Stimulated activated naive CD8-positive, alpha-beta T cell treated with anti-CD3 and anti-CD28 coated beads, Interleukin-15, amount 100 ng/mL, for 72 hours (primary cell): Measurements from ENCODE around the gene LGSN.

ENCODE experiments used
- ATAC-seq: fragments of 150-1000 bp; cut with Tn5 transposase; 2 replicates; pipeline ENCODE4 v1.10.0; 2021; ENCODE audit warnings: mild to moderate bottlenecking, moderate library complexity
- DNase-seq, 2 donors: peaks; one replicate each; pipeline ENCODE4 v3.0.0; 2021 to 2022
- H3K27ac Mint-ChIP-seq, 2 donors: one replicate each; pipeline ENCODE4 v1.8.0; 2022; ENCODE audit warnings: mild to moderate bottlenecking in 2 of 2, mixed read lengths in 2 of 2, moderate library complexity in 2 of 2
- H3K27me3 Mint-ChIP-seq: one replicate; pipeline ENCODE4 v1.8.0; 2022; ENCODE audit warnings: mixed read lengths
- H3K4me1 Mint-ChIP-seq: one replicate; pipeline ENCODE4 v1.8.0; 2022; ENCODE audit warnings: mild to moderate bottlenecking, mixed read lengths
- H3K4me3 Mint-ChIP-seq, 2 donors: one replicate each; pipeline ENCODE4 v1.8.0; 2022; ENCODE audit warnings: mild to moderate bottlenecking in 2 of 2, mixed read lengths in 2 of 2, moderate library complexity in 1 of 2
- H3K9me3 Mint-ChIP-seq, 2 donors: one replicate each; pipeline ENCODE4 v1.8.0; 2022; ENCODE audit warnings: mixed read lengths in 2 of 2

The LGSN gene

GRCh38 chr6:63322981-63323380 is 3.2 kb upstream of the LGSN start:
- no peak overlapping the region for H3K4me3 Mint-ChIP-seq
- H3K27ac Mint-ChIP-seq: no peak overlapping the region
- DNase-seq: no peak
- no peaks in the 10 kb centered on the region for H3K4me1 Mint-ChIP-seq
- ATAC-seq: no peak
- peaks cover 5 to 32% of the 10 kb centered on the region in 2 donors for H3K9me3 Mint-ChIP-seq
- H3K27me3 Mint-ChIP-seq: no peaks in the 10 kb centered on the region

- ATAC-seq (no peak), DNase-seq (no peak)
- H3K27ac Mint-ChIP-seq: no peak overlapping the region
- no peaks in the 10 kb centered on the region for H3K27me3 Mint-ChIP-seq
- no peak overlapping the region for H3K4me3 Mint-ChIP-seq
- H3K4me1 Mint-ChIP-seq: no peaks in the 10 kb centered on the region
- H3K9me3 Mint-ChIP-seq: peaks cover 0 to 21% of the 10 kb centered on the region in 2 donors
These were observed 2.0 kb upstream of the LGSN start for GRCh38 chr6:63321821-63322220.

- no peak for DNase-seq
- ATAC-seq: no peak
- no peaks in the 10 kb centered on the region for H3K4me1 Mint-ChIP-seq
- H3K9me3 Mint-ChIP-seq: no peaks in the 10 kb centered on the region
- no peaks in the 10 kb centered on the region for H3K27me3 Mint-ChIP-seq
- no peak overlapping the region for H3K27ac Mint-ChIP-seq
- no peak overlapping the region for H3K4me3 Mint-ChIP-seq
These were observed 2.1 kb downstream of the LGSN start for GRCh38 chr6:63317641-63318040.

- Mint-ChIP-seq H3K4me3 (no peak overlapping the region), H3K27ac (no peak overlapping the region), H3K9me3 (no peaks in the 10 kb centered on the region), H3K27me3 (no peaks in the 10 kb centered on the region), H3K4me1 (no peaks in the 10 kb centered on the region)
- DNase-seq (no peak), ATAC-seq (no peak)
These were observed 3.7 kb downstream of the LGSN start for GRCh38 chr6:63316113-63316512.

GRCh38 chr6:63313111-63313510 is 6.7 kb downstream of the LGSN start:
- DNase-seq (no peak), ATAC-seq (no peak)
- Mint-ChIP-seq H3K9me3 (no peaks in the 10 kb centered on the region), H3K27ac (no peak overlapping the region), H3K27me3 (no peaks in the 10 kb centered on the region), H3K4me1 (no peaks in the 10 kb centered on the region), H3K4me3 (no peak overlapping the region)

- H3K9me3 Mint-ChIP-seq: no peaks in the 10 kb centered on the region
- no peak overlapping the region for H3K4me3 Mint-ChIP-seq
- H3K27me3 Mint-ChIP-seq: no peaks in the 10 kb centered on the region
- H3K27ac Mint-ChIP-seq: no peak overlapping the region
- no peaks in the 10 kb centered on the region for H3K4me1 Mint-ChIP-seq
- DNase-seq (no peak), ATAC-seq (no peak)
These were observed 12.1 kb downstream of the LGSN start for GRCh38 chr6:63307581-63308246.

- H3K4me3 Mint-ChIP-seq: no peak overlapping the region
- no peaks in the 10 kb centered on the region for H3K27me3 Mint-ChIP-seq
- H3K9me3 Mint-ChIP-seq: no peaks in the 10 kb centered on the region
- no peak for DNase-seq
- no peaks in the 10 kb centered on the region for H3K4me1 Mint-ChIP-seq
- H3K27ac Mint-ChIP-seq: no peak overlapping the region
- ATAC-seq: no peak
These were observed 13.4 kb downstream of the LGSN start for GRCh38 chr6:63306420-63306819.

- H3K27ac Mint-ChIP-seq: no peak overlapping the region
- DNase-seq (no peak), ATAC-seq (no peak)
- no peaks in the 10 kb centered on the region for H3K4me1 Mint-ChIP-seq
- H3K9me3 Mint-ChIP-seq: no peaks in the 10 kb centered on the region
- H3K4me3 Mint-ChIP-seq: no peak overlapping the region
- H3K27me3 Mint-ChIP-seq: no peaks in the 10 kb centered on the region
These were observed 14.5 kb downstream of the LGSN start for GRCh38 chr6:63305277-63305676.

GRCh38 chr6:63303476-63303875 is 16.3 kb downstream of the LGSN start:
- H3K9me3 Mint-ChIP-seq: no peaks in the 10 kb centered on the region

GRCh38 chr6:63299667-63300066 is 20.1 kb downstream of the LGSN start:
- Mint-ChIP-seq H3K9me3 (no peaks in the 10 kb centered on the region), H3K4me1 (no peaks in the 10 kb centered on the region), H3K4me3 (no peak overlapping the region), H3K27ac (no peak overlapping the region), H3K27me3 (no peaks in the 10 kb centered on the region)
- no peak for DNase-seq
- no peak for ATAC-seq

More at GRCh38 chr6:63303476-63303875, 16.3 kb downstream of the LGSN start:
- H3K4me3 Mint-ChIP-seq: no peak overlapping the region
- no peaks in the 10 kb centered on the region for H3K4me1 Mint-ChIP-seq
- ATAC-seq: no peak
- H3K27ac Mint-ChIP-seq: no peak overlapping the region
- no peaks in the 10 kb centered on the region for H3K27me3 Mint-ChIP-seq
- no peak for DNase-seq

- Mint-ChIP-seq H3K9me3 (no peaks in the 10 kb centered on the region), H3K4me1 (no peaks in the 10 kb centered on the region), H3K27ac (no peak overlapping the region), H3K27me3 (no peaks in the 10 kb centered on the region), H3K4me3 (no peak overlapping the region)
- ATAC-seq (no peak), DNase-seq (no peak)
These were observed 24.1 kb downstream of the LGSN start for GRCh38 chr6:63295553-63296194.

GRCh38 chr6:63290492-63291058 is 29.2 kb downstream of the LGSN start:
- Mint-ChIP-seq H3K4me1 (no peaks in the 10 kb centered on the region), H3K27ac (no peak overlapping the region), H3K9me3 (no peaks in the 10 kb centered on the region), H3K27me3 (no peaks in the 10 kb centered on the region), H3K4me3 (no peak overlapping the region)
- DNase-seq: no peak
- ATAC-seq: no peak

GRCh38 chr6:63289269-63289872 is 30.4 kb downstream of the LGSN start:
- Mint-ChIP-seq H3K9me3 (no peaks in the 10 kb centered on the region), H3K27me3 (no peaks in the 10 kb centered on the region), H3K4me1 (no peaks in the 10 kb centered on the region), H3K27ac (no peak overlapping the region), H3K4me3 (no peak overlapping the region)
- DNase-seq (no peak), ATAC-seq (no peak)

GRCh38 chr6:63280639-63281180 is 39.1 kb downstream of the LGSN start:
- DNase-seq: no peak
- no peak for ATAC-seq
- Mint-ChIP-seq H3K27me3 (no peaks in the 10 kb centered on the region), H3K27ac (no peak overlapping the region), H3K9me3 (no peaks in the 10 kb centered on the region), H3K4me1 (no peaks in the 10 kb centered on the region), H3K4me3 (no peak overlapping the region)

- no peaks in the 10 kb centered on the region for H3K9me3 Mint-ChIP-seq
- no peaks in the 10 kb centered on the region for H3K27me3 Mint-ChIP-seq
- H3K4me1 Mint-ChIP-seq: no peaks in the 10 kb centered on the region
- H3K27ac Mint-ChIP-seq: no peak overlapping the region
- no peak for DNase-seq
- ATAC-seq: no peak
- H3K4me3 Mint-ChIP-seq: no peak overlapping the region
These were observed 40.9 kb downstream of the LGSN start for GRCh38 chr6:63278916-63279315.

- Mint-ChIP-seq H3K4me1 (no peaks in the 10 kb centered on the region), H3K9me3 (no peaks in the 10 kb centered on the region), H3K27ac (no peak overlapping the region), H3K4me3 (no peak overlapping the region), H3K27me3 (no peaks in the 10 kb centered on the region)
- DNase-seq (no peak), ATAC-seq (no peak)
These were observed 43.8 kb downstream of the LGSN start for GRCh38 chr6:63275953-63276352.
